NCI-H2196 (cell line): Measurements from ENCODE around the gene PAPSS1.
"Not testable (repeated sequence)": the region's sequence is repeated elsewhere in the genome, so short reads cannot be mapped to it uniquely, and the experiment has no call there.

Experiments used
- DNase-seq: peaks from one replicate; lab custom pipeline; 2025; ENCODE audit not compliant: unreplicated experiment; lab: John Stamatoyannopoulos, UW

Gene PAPSS1

DNA sequence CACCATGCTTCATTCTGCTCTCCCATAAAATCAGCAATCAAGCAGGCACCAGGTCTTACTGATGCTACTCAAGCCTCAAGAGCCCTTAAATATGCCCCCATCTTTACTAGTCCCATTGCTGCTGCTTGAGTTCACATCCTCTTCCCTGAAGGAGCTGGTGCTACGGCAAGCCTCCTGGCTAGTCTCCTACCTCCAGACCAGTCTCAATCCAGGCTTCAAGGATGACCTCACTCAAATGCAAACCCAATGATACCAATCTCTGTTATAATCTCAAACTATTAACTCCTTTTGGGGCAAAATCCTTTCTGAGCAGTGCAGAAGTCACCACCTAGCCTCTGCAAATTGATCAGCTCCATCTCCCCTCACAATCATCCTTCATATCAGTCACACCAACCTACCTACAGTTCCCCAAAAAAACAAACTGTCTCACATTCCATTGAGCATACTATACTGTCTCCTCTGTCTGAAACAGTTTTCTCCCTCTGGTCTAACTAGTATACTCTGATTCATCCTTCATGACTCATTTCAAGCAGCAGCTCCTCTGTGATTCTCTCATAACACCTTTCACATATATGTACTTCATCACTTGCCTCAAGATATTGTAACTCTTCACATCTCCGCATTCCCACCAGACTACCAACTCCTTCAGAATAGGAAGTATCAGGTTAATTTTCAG is 30.0 kb downstream of the PAPSS1 start:
- DNase-seq, result no peak

- DNase-seq, result no peak
These were observed 31.6 kb downstream of the PAPSS1 start for GRCh38 chr4:107688421-107688820.

- DNase-seq, result no peak
These were observed 34.3 kb downstream of the PAPSS1 start for GRCh38 chr4:107685740-107686139.

DNA sequence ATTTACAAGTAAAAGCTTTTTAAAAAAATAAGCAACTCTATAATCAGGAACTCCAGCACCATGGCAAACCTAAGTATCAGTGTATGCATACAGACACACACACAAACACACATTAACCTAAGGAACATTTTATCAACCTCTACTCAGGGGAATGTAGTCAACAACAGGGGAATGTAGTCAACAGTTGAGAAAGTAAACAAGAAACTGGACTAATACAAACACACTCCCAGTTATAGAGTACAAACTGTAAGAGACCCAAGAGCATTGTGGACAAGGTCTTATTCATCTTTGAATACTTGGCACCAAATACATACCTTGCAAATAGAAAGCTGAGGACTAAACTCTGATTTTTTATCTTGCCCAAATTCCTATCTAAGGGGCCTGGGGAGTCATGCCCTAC is 36.2 kb downstream of the PAPSS1 start:
- DNase-seq, result no peak

DNA sequence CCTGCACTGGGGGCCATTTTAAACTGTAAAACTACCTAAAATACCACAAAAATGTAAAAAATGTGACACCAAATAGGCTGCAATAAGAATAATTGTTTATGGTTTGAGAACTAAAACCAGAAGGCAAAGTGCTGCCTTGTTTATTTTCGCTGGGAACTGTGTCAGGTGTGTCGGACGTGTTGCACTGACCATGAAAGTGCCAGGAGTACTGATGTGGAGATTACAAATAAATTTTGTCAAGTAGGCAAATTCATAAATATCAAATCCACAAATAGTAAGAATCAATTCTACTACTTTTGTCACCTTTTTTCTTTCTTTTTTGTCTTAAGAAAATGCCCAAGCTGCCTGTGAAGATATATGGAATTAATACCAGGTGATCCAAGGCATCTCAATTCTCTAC is 37.7 kb downstream of the PAPSS1 start:
- DNase-seq, result no peak

- DNase-seq, result no peak
These were observed 51.0 kb downstream of the PAPSS1 start for GRCh38 chr4:107669068-107669467.

DNA sequence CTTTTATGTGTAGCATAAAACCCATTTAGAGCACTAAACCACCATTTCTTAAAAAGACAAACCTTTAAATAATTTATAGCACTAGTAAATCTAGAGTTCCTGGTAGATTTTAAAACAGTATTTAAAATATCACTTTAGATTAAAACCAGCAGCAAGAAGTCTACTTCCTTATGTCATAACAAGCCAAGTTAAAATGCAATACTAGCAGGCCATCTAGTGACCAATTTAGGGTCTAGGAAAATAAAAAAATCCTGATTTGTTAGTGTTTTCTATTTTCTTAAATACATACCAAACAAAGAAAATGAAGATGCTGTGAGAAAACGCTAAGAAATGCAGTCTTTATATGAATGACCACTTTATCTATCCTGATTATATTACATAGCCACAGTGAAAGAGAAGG is 53.9 kb downstream of the PAPSS1 start:
- no peak for DNase-seq

- no peak for DNase-seq
These were observed 55.0 kb downstream of the PAPSS1 start for GRCh38 chr4:107665001-107665400.

DNA sequence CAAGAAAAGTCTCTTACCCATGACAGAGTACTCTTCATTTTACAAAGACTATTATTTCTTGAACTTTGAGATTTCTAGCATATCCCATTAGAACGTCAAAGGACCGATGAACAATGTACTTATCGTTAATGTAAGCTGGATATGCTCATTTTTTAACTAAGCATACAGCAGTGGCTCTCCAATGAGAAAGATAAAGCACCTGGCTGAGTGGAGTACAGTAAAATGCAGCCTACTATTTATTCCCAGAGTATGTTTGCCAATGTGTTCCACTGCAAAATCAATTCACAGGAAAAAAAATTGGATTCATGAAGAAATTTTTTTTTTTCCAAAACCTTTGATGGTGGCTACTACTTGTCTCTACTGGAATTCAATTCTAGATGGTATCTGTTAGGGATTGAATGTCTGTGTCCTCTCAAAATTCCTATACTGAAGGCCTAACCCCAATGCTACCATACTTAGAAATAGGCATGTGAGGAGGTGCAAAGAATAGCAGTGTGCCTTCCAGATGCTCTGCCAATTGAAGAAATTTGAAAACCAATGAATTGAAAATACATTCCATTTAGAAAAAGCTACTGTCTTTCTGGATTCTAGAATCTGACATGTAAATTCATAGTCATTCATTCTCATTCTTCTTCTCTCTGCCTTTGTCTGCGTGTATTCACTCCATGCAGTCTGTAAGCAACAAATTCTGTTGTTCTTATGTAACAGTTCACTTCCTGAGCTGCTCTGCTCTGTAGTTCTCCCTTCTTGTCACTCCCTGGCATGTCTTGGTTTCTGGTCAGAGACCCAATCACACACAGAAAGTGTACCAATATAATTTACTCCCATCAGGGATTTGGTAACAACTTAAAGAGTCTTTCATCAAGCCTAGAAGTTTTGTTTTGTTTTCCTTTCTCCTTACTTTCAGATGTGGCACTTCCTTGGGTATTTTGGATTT is 61.4 kb downstream of the PAPSS1 start:
- DNase-seq, result no peak

DNA sequence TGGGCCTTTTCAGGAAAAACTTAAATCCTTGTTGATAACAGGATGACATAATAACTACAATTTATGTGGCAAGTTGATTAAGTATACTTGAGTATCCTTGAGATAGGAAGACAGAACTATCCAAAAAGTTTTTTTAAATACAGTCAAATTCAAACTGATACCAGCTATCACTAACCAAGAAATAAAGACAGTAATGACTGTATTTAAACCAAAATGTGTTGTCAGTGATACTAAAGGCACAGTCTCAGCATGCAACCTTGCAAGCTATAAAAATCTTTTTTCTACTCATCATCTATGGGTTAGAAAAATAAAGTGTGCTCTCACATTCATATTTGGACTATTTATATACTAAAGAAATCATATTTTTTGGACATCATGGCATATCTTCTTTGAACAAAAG is 64.7 kb downstream of the PAPSS1 start:
- DNase-seq, result no peak

DNA sequence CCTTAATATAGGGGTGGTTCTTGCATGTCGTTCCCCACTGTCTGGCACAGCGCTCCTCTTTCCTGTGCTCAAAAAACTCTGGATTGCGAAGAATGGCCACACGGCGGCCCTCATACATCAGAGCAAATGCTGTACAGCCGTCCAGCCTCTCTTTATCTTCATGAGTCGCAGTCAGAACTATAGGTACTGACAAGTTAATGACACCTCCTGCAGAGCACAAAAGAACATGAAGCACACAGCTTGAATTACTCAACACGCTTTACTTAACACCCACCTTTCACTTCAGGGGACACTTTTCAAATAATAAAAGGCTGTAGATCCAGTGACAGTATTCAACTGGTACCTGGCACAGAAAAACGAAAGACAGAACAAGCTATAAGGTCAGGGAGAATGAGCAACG is 65.3 kb downstream of the PAPSS1 start:
- DNase-seq, result no peak

- DNase-seq, result not testable (repeated sequence)
These were observed 68.6 kb downstream of the PAPSS1 start for GRCh38 chr4:107651408-107651807.

DNA sequence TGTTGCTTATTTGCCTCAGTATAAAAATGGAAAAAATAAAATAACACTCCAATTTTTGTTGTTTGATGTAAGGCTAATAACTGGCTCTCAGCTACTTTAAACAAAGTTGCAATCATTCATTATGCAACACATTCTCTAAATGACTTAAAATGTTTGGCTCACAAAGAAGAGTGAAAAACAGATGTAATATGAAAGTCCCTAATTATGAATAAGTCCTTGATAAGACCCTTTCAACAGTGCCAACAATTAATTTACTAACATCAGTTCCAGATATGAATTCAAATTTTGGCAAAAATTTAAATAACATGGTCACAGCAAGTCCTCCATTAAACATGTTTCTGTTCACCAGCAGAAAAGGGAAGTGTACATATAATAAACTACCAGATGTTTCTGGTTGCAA is 69.8 kb downstream of the PAPSS1 start:
- no peak for DNase-seq

DNA sequence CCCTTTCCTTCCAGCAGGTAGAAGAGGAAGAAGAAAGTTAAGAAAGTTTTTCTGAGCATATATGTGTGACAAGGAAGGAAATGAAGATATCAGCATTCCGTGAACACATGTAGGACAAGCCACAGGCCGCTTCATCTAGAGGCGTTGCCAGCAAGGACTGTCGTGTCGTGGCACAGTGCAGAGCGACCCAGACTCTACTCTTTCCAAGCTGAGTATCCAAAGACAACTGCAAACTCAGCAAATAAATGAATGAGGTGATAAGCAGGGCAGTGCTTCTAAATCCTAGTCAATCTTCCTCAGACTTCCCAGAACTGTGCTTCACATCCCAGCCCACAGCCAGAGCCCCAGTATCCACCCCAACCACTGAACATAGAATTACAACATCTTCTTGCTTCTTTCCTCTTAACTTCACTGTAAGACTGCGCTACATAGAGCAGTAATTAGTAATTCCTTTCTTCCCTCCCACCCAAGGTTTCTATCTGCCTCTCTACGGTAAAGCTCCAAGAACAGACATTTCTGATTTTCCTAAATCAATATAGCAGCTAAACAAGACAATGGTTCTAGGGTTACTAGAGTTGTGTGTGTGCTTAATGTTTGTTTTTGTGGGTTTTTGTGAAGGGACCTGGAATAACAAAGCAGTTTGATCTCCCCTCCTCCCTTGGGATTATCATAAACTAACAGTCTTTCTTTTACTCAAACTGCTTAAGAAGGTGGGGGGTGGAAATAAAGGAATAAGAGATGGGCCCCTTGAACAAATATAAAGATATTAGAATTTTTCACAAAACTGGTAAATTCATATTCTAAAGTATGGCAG is 71.6 kb downstream of the PAPSS1 start:
- DNase-seq, result no peak

- DNase-seq, result no peak
These were observed 72.4 kb downstream of the PAPSS1 start for GRCh38 chr4:107647591-107647990.

DNA sequence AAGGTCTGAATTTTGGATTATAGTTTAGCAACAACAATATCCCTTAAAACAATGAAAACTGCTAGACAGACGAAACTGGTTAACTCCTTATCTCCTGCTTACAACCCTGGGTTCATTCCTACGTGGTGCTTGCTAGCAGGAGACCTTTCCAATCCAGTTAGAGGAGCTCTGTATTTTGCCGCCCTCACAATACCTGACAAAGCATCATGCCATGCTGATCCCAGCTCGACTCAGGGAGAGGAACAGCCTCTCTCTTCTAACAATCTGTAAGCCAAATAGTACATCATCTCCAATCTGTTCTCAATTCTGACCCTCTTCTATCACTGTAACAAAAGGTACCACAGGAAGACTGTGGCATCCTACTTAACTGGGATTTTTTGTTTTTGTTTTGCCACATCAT is 74.4 kb downstream of the PAPSS1 start:
- DNase-seq, result no peak

GRCh38 chr4:107643021-107643420 is 77.0 kb downstream of the PAPSS1 start:
- DNase-seq, result no peak

DNA sequence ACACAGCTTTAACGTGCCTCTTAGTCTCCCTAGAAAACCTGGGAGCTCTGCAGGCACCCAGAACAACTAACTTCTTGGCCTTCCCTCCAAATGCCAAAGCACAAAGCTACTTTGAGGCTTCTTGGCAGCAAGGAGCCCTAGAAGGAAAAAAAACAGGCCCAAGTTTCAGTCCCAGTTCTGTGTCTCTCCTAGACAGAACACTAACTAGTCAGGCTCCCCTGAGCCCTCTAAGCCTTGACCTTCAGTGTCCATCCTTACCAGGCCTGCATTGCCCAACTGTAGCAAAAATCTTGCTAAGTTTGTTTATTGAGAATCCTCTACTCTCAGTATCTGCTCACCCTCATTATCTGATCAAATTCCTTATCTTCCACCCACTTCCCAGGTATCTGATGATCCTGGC is 79.2 kb downstream of the PAPSS1 start:
- no peak for DNase-seq

GRCh38 chr4:107640197-107640596 is 79.8 kb downstream of the PAPSS1 start:
- no peak for DNase-seq

DNA sequence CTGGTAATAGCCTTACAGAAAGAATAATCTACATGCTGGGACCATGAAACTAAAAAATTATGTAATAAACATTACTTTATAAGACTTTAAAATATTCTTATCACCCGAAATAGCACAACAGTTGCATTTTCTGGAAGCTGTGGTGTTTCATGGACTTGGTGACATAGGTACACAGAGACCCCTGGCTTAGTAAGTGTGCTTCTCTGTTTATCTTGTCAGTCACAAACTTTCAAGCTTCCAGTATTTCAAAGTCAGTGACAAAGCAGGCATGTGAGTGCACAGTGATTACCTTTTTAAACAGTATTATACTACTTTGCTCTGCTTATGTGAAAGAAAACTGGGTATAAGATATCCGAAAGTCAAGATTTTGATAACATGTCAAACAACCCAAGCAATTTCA is 84.3 kb downstream of the PAPSS1 start:
- DNase-seq, result no peak

- DNase-seq, result no peak
These were observed 88.5 kb downstream of the PAPSS1 start for GRCh38 chr4:107631560-107631959.
